ENCODE results near the gene RALGAPA2. TPM values are rescaled to one million over a fixed set of nuclear protein-coding genes. Genes with fewer than 3 reads are reported as not detected.

The RALGAPA2 gene
- total and polyA plus RNA-seq, 2 donors (not counting 3 experiments of a cell fraction or from before 2014, with no cell fraction given): 10.0 to 46.8 TPM

DNA sequence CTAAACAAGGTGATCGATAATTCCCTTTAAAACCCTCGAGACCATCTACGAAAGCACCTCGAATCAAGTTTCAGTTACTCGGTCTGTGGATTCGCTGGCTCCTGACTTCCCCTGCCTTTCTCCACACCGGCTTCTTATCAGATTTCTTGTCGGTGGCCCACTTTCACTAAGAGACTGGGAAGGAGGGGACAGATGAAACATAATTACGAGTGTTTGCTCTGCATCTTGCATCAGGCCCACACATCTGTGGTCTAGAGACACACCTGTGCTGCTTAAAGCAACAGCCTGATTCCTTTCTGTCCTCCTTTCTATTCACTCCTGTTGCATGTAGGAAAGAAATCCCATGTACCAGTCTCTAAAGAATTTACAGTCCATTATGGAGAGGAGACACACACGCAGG lies 306.8 kb downstream of the RALGAPA2 start:
- ChIA-PET CTCF (no interaction called here), POLR2A (no interaction called here)
- DNase-seq (ENCODE audit: low read depth, low spot score) (no peak), FAIRE-seq (no peak)
- Histone ChIP-seq H3K9me1 (replicated peaks; ENCODE audit: control insufficient read depth, extremely low read depth, insufficient read depth, low read length) (no peaks in the 10 kb centered on the region), H3K9me3 (replicated peaks; ENCODE audit: control insufficient read depth, insufficient read depth, low read length) (no peaks in the 10 kb centered on the region), H3K4me2 (ENCODE audit: insufficient read depth, low read length) (no peak overlapping the region), H3K4me3 (replicated peaks in 1 of 3; ENCODE audit: insufficient read depth in 1 of 3, low read depth in 1 of 3, low read length in 3 of 3) (no peak overlapping the region), H2AFZ (ENCODE audit: low read depth, low read length) (no peak overlapping the region), H3K79me2 (ENCODE audit: control insufficient read depth, insufficient read depth, low read length) (no peaks in the 10 kb centered on the region), H3K27ac (ENCODE audit: insufficient read depth, low read depth, low read length) (no peak overlapping the region), H3K27me3 (ENCODE audit: control insufficient read depth in 2 of 2, insufficient read depth in 2 of 2, low read length in 2 of 2) (no peaks in the 10 kb centered on the region), H3K36me3 (ENCODE audit: control insufficient read depth in 2 of 2, extremely low read depth in 1 of 2, insufficient read depth in 2 of 2, low read length in 2 of 2) (peaks cover 0 to 5% of the 10 kb centered on the region in 2 experiments), H3K9ac (replicated peaks; ENCODE audit: extremely low read depth, insufficient read depth, low read length) (no peak overlapping the region), H3K4me1 (ENCODE audit: control insufficient read depth, extremely low read depth, insufficient read depth, low read length) (no peaks in the 10 kb centered on the region), H4K20me1 (replicated peaks; ENCODE audit: control insufficient read depth, extremely low read depth, insufficient read depth, low read length) (no peaks in the 10 kb centered on the region)
- no peak for TF ChIP-seq EZH2 (IDR thresholded peaks at IDR 0.05; ENCODE audit: borderline replicate concordance, low read depth, low read length, severe bottlenecking)
- TF ChIP-seq MYC (IDR thresholded peaks at IDR 0.05; ENCODE audit: low read depth, low read length): no peak
- TF ChIP-seq GATA2 (IDR thresholded peaks at IDR 0.05; ENCODE audit: insufficient read depth, insufficient read length, low read depth, low read length): no peak
- no peak for TF ChIP-seq MAX (IDR thresholded peaks at IDR 0.05; ENCODE audit: insufficient read depth, insufficient read length)
- no peak for TF ChIP-seq POLR2AphosphoS5 (IDR thresholded peaks at IDR 0.05; ENCODE audit: insufficient read depth, low read depth, low read length)
- TF ChIP-seq FOS (IDR thresholded peaks at IDR 0.05; ENCODE audit: borderline replicate concordance, insufficient read depth, low read length): no peak
- TF ChIP-seq JUN (IDR thresholded peaks at IDR 0.05; ENCODE audit: borderline replicate concordance, insufficient read depth, insufficient read length, low read depth): no peak
- TF ChIP-seq POLR2A (IDR thresholded peaks at IDR 0.05; ENCODE audit: low read depth, low read length): no peak
- TF ChIP-seq CTCF (IDR thresholded peaks at IDR 0.05; ENCODE audit: extremely low read depth in 1 of 2, insufficient read depth in 1 of 2, low read depth in 1 of 2, low read length in 2 of 2): no peak
- dilution Hi-C loops (cut with MboI; ENCODE audit: extremely low pct_ligation_motif_present, low sequenced_read_pairs) (no loop called here), intact Hi-C loops (cut with micrococcal nuclease) (no loop called here)
- no TSS peak for BruUV-seq (replicated peaks)

All from endothelial cell of umbilical vein (primary cell).